ENCODE measurements around the gene TGM6. TPM values are rescaled to one million over a fixed set of nuclear protein-coding genes. Genes with fewer than 3 reads are reported as not detected.

Gene TGM6
- total and polyA plus RNA-seq, 9 of the 15 experiments (the other 6 are each of a cell fraction or from before 2014, with no cell fraction given), result not detected

- no peak overlapping the region for H3K9ac ChIP-seq (ENCODE audit: insufficient read depth in 1 of 2, low read depth in 2 of 2, low read length in 2 of 2)
- ATAC-seq, result no peak
- 1% methylated on average over 8 of the region's 9 CpGs for WGBS (ENCODE audit: insufficient coverage, low coverage, missing lambda C conversion rate)
- no peak overlapping the region for H3K4me2 ChIP-seq (ENCODE audit: insufficient read depth, low read length)
- no peak overlapping the region for H3K27ac ChIP-seq (ENCODE audit: extremely low read depth, low read depth, low read length)
- H3K9me1 ChIP-seq (ENCODE audit: control insufficient read depth, insufficient read depth, low read length), result no peaks in the 10 kb centered on the region
- DNase-seq (ENCODE audit: extremely low read depth in 1 of 4, low spot score in 3 of 4), result no peak
- CTCF ChIA-PET (ENCODE audit: low intra/inter-chr PET ratio), result no interaction called here
- in situ Hi-C loops (cut with MboI) (no loop called here), intact Hi-C loops (cut with micrococcal nuclease) (no loop called here)
- no peak for TF ChIP-seq CBX2 (IDR thresholded peaks at IDR 0.05; ENCODE audit: insufficient read depth, low read length, poor library complexity, severe bottlenecking)
- TF ChIP-seq NONO (IDR thresholded peaks at IDR 0.05; ENCODE audit: low read depth in 2 of 2, low read length in 1 of 2), result no peak
- TF ChIP-seq L3MBTL2 (IDR thresholded peaks at IDR 0.05), result no peak
- TF ChIP-seq HDAC6 (IDR thresholded peaks at IDR 0.05; ENCODE audit: low read depth, low read length), result no peak
- TF ChIP-seq PHF8 (IDR thresholded peaks at IDR 0.05; ENCODE audit: borderline replicate concordance, low read length), result no peak
- TF ChIP-seq HNRNPH1 (optimal IDR thresholded peaks at IDR 0.05; ENCODE audit: low read depth, low read length), result no peak
- no peak for TF ChIP-seq TFAM (CRISPR knock-in tag; conservative IDR thresholded peaks at IDR 0.05)
- no peak for TF ChIP-seq BRD4 (IDR thresholded peaks at IDR 0.05)
- no peak for TF ChIP-seq SMAD1 (IDR thresholded peaks at IDR 0.05; ENCODE audit: low read depth, low read length, partially characterized antibody)
- TF ChIP-seq ZNF217 (CRISPR knock-in tag; IDR thresholded peaks at IDR 0.05), result no peak
- TF ChIP-seq TCF7L2 (IDR thresholded peaks at IDR 0.05; ENCODE audit: low read depth, low read length), result no peak
- TF ChIP-seq KHSRP (IDR thresholded peaks at IDR 0.05), result no peak
- TF ChIP-seq ZNF263 (CRISPR knock-in tag; IDR thresholded peaks at IDR 0.05; ENCODE audit: borderline replicate concordance), result no peak
- TF ChIP-seq MTA1 (IDR thresholded peaks at IDR 0.05; ENCODE audit: borderline replicate concordance), result no peak
- TF ChIP-seq TRIM28 (IDR thresholded peaks at IDR 0.05), result no peak
- TF ChIP-seq FOXA3 (CRISPR knock-in tag; conservative IDR thresholded peaks at IDR 0.05 in 1 of 2, IDR thresholded peaks at IDR 0.05 in 1 of 2), result no peak
- TF ChIP-seq ZNF12 (CRISPR knock-in tag; IDR thresholded peaks at IDR 0.05), result no peak
- H3K79me2 ChIP-seq (ENCODE audit: control insufficient read depth, insufficient read depth, low read length), result no peaks in the 10 kb centered on the region
- no peaks in the 10 kb centered on the region for H3K4me1 ChIP-seq (replicated peaks in 1 of 2; ENCODE audit: control insufficient read depth in 2 of 2, insufficient read depth in 2 of 2, low read length in 2 of 2)
- H3K9me3 ChIP-seq (replicated peaks; ENCODE audit: control insufficient read depth, insufficient read depth, low read depth, low read length), result no peaks in the 10 kb centered on the region
- no peaks in the 10 kb centered on the region for H4K20me1 ChIP-seq (replicated peaks; ENCODE audit: control insufficient read depth, insufficient read depth, low read length)
- POLR2A ChIA-PET, result interaction anchor here (0.6 kb wide), 1 partner anchor 366 kb away, joined by 3 read pairs; no protein-coding TSS in a partner anchor
- H3K36me3 ChIP-seq (ENCODE audit: control insufficient read depth, insufficient read depth, low read length), result no peaks in the 10 kb centered on the region
- BruUV-seq (replicated peaks), result no TSS peak
- no peak for FAIRE-seq
- H3K4me3 ChIP-seq, result no peak overlapping the region
- peaks cover 0 to 23% of the 10 kb centered on the region in 2 experiments; a peak in 2 of 5 replicates for H3K27me3 ChIP-seq (ENCODE audit: control insufficient read depth in 2 of 2, insufficient read depth in 2 of 2, low read length in 2 of 2)
- no peak overlapping the region for H2AFZ ChIP-seq (ENCODE audit: low read depth, low read length)
These were observed 1.0 kb upstream of the TGM6 start for GRCh38 chr20:2379511-2380229.

Data from K562 (cell line).